SK-MEL-5 (cell line): Measurements from ENCODE around the gene SLCO2A1. TPM values are rescaled to one million over a fixed set of nuclear protein-coding genes. Genes with fewer than 3 reads are reported as not detected.

ENCODE experiments used
- DNase-seq: peaks from one replicate; pipeline ENCODE4 v3.0.0-alpha.2; 2016; ENCODE audit warnings: low read depth, low spot score
- in situ Hi-C: cut with HindIII; loops from 2 replicates; pipeline ENCODE4 v1.10.0; 2016; ENCODE audit warnings: low sequenced_read_pairs, high pct_unique_total_duplicates, low pct_unique_long_range_greater_than_20kb
- total RNA-seq: library from RNA; depleted of rRNA; stranded (reverse); fragments of >200 nt; shearing (Covaris generic); gene quantifications from 2 replicates; pipeline ENCODE4 v1.2.3, GENCODE V29; 2014

The SLCO2A1 gene
- total RNA-seq, 1 experiment from 2014 or later: not detected

- in situ Hi-C loops: no loop called here
Measured at GRCh38 chr3:133890972-133891644, 138.6 kb downstream of the SLCO2A1 start.

DNA sequence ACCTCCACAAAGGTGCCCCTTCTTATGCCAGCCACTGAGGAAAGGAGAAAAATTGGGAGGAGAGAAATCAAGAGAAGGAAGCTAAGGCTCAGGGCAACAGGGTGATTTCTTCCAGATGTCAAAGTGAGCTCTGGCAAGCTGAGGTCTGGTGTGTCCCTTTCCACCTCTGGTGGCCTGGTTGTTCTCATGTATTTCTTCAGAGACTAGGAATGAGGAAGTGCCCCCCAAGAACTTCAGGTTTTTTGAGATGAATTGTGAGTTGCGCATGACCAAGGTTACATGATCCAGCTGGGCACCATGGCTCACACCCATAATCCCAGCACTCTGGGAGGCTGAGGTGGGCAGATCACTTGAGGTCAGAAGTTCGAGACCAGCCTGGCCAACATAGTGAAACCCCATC lies 139.7 kb downstream of the SLCO2A1 start:
- DNase-seq: no peak
- in situ Hi-C loops: no loop called here

More at GRCh38 chr3:133890972-133891644, 138.6 kb downstream of the SLCO2A1 start:
- no peak for DNase-seq

DNA sequence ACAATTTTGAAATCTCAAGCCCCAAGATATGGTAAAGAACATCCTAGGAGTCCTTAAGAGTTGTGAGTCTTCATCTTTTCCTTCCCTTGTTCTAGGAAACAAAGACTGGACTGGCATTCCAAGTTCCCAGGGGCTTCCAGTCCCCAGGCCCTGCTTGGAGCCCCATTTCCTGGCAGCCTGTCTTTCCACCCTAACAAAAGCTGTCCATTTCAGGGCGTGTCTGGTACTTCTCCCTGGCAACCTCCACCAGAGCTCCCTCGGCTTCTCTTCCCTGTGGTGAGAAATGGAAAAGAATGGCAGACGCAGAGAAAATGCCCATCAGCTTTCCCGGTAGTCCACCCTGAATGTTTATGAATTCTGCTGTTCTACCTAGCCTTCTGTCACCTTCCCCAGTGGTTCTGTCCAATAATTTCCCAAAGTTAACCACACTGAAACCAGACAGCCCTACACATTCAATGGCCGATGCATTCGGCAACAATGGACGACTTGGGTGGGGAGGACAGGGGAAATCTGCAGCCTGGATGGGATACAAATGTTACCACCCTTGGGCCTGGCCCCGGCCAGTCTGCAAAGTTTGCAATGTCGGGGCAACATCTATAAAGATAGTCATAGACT lies 140.9 kb downstream of the SLCO2A1 start:
- peak; percentile 17 for DNase-seq
- in situ Hi-C loops: no loop called here

DNA sequence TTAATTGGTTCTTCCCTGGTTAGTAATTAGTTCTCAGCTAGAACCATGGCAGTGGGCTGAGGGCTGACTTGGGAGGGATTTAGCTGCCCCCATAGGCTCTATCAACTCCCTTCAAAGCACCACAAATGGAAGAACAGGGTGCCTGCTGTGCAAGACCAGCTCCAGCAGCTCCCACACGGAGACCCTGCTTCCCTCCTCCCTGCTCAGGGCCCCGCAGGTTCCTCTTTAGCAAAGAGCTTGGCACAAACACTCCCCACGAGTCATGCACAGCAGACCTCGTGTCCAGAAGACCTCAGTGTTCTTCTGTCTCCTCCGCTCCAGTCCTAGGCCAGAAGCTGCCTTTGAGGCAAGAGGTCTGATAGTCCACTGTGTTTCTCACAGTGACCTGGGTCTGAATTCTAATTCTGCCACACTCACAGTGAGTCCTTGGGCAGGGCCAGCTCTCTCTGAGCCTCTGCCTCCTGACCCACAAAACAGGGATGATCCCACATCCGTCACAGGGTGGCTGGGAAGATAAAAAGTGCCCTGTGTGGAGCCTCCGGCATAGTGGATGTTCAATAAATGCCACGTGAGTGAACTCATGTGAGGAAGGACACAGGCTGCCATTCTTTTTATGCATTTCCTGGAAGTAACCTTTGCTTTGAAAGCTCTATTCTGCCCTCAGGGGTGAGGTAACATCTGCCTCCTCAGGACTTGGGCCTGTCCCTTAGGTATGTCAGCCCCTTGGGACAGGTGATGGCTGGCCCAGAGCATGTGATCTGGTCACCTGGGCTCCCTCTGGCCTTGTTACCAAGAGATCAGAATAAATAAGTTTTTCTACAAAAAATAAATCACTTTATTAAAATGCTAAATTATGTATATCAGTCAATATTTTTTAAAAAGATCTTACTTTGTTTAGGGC lies 141.7 kb downstream of the SLCO2A1 start:
- in situ Hi-C loops: no loop called here
- peak; percentile 96 for DNase-seq

DNA sequence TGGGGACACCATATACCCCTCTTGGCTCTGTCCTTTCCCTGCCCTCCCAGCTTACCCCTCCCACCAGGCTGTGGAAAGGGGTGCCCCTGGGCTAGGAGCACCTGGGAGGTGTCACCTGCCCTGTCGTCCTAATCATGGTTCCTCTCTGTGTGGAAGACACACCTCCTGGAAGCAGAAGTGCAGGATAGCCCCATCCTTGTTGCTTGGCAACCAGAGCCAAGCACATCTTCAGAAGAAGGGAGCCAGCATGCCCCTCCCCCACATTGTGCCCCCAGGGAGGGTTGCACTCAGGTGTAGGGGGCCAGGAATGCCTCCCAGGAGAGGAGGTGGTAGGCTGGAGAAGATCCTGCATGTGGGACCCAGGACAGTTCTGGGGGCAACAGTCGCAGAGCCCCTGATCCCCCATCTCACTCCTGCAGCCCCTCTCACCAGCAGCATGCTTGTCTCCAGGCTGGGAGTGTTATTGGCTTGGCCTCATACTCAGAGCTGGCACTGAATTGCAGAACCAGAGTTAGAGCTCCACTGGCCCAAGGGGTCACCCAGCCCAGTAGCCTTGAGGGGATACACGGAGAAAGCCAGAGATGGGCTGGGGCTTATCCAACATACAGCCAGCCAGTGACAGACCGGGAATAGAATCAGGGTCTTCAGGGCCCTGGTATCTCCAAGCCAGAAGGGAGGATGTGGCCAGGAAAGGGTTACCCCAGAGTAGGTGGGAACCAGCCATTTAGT lies 142.5 kb downstream of the SLCO2A1 start:
- in situ Hi-C loops: no loop called here
- no peak for DNase-seq

DNA sequence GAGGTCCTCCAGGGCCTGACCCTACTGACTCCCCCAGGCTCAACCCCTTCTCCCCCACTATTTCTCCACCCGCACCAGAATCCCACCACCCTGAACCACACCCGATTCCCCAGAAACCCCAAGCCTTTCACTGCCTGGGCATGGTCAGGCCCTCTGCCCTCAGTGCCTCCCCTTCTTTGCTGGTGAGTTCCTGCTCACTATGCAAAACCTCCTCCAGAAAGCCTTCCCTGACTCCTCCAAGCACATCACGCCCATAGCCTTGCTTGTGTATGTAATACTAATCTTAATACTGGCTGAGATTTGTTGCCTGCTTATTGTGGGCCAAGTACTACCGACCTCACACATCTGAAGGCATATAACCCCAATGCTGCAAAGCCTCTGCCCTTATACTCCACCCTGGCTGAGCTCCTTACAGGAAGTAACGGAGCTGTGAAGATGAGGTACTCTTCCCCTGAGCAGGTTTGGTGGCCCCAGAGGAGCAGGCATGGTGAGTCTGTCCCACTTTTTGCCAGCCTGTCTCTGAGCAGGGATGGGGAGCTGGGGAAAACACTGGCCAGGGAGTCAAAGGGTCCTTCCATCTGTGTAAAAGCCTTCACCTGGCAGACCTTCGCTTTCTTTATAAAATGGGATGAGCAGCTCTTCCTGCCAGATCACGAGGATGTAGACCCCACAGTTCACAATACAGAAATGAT lies 143.5 kb downstream of the SLCO2A1 start:
- in situ Hi-C loops: no loop called here
- DNase-seq: no peak

DNA sequence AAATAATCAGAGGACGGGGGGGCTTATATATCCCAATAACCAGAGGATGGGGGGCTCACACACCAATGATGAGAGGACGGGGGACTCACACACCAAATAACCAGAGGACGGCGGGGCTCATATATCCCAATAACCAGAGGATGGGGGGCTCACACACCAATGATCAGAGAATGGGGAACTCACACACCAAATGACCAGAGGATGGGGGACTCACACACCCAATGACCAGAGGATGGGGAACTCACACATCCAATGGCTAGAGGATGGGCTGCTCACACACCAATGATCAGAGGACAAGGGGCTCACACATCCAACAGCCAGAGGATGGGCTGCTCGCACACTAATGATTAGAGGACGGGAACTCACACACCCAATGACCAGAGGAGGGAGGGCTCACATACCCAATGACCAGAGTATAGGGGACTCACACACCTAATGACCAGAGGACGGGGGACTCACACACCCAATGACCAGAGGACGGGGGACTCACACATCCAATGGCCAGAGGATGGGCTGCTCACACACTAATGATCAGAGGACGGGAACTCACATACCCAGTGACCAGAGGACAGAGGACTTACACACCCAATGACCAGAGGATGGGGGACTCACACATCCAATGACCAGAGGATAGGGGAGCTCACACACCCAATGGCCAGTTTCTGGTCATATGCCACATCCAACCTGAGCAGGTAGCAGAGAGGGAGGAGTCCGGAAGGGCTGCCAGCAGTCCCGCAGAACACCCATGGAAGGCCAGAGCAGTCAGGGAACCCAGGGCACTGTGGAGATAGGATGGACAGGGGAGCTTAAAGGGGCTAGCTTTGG lies 144.6 kb downstream of the SLCO2A1 start:
- in situ Hi-C loops: no loop called here
- DNase-seq: no peak

GRCh38 chr3:133884054-133884886 lies 145.5 kb downstream of the SLCO2A1 start:
- in situ Hi-C loops: no loop called here
- no peak for DNase-seq

DNA sequence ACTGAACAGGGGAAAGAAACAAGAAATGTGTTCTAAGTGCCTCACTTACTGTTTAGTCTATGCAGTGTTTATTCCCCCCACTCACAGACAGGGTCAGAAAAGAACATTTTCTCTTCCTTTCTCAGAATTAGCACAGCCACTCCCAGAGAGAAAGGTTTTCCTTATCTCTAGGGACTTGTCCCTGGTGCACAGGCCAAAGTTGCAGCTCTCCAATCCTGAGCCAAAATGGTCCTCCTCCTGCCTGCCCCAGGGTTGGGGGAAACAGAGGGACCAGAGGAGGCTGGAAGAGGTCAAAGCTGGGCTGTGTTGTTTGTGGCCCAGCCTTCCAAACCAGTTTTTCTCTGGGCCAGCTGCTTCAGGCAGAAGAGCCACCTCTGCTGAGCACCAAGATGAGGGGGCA lies 146.1 kb downstream of the SLCO2A1 start:
- DNase-seq: no peak
- in situ Hi-C loops: no loop called here

DNA sequence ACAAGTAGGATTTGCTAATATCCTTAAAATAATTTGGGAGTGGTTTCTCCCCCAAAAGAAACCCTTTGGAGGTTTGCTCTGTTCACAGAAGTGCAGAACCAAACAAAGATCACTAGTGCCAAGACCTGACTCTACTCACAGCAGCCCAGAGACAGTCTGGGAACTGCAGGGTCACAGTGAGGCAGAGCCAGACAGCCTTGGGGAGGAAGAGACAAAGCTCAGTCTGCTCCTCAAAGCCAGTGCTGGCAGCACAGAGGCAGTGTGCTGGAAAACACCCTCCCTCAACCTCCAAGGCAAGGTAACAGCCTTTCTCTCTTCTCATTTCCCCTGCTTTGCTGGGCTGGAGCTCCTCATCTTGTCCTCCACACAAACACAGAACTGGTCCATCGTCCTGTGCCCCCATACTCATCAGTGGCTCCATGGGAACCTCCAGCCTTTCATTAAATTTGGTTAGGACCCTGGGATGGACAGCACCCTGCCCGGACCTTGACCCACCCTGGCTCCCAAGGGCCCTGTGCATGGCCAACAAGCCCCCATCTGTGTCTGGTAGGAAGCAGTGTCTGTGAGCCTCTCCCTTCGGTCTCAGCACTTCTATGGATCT lies 146.6 kb downstream of the SLCO2A1 start:
- no peak for DNase-seq
- in situ Hi-C loops: no loop called here

DNA sequence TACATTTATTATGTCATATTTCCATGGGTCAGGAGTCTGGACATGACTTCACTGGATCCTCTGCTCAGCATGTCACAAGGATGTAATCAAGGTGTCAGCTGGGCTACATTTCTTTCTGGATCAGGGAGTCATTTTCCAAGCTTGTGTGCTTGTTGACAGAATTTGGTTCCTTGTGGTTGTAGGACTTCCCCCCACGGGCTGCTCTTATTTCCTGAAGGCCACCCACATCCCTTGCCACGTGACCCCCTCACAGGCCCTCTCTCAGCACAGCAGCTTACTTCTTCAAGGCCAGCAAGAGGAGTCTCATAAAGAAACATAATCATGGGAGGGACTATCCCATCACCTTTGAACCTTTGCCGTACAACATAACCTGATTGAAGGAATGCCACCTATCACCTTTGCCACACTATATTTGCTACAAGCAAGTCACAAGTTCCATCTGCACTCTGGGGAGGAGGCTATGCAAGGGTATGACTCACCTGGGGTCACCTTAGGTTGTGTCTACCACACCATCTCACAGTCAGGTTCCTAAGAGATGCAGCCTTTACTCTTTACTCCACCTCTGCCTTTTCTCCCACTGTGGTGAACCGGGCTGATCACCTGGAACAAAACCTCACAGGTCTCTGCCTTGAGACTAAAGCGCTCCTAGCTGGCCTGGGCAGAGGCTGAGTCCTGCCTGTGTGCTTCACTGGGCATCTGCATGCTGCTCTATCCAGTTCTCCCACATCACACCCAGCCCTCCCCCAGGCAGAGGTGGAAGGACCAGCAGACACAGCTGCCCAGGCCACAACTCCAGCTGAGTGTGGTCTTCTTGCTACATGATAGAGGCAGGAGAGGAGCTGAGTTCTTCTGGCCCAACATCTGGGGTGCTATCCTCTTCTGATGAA lies 147.5 kb downstream of the SLCO2A1 start:
- no peak for DNase-seq
- in situ Hi-C loops: no loop called here

GRCh38 chr3:133881492-133881891 lies 148.2 kb downstream of the SLCO2A1 start:
- in situ Hi-C loops: no loop called here
- no peak for DNase-seq

DNA sequence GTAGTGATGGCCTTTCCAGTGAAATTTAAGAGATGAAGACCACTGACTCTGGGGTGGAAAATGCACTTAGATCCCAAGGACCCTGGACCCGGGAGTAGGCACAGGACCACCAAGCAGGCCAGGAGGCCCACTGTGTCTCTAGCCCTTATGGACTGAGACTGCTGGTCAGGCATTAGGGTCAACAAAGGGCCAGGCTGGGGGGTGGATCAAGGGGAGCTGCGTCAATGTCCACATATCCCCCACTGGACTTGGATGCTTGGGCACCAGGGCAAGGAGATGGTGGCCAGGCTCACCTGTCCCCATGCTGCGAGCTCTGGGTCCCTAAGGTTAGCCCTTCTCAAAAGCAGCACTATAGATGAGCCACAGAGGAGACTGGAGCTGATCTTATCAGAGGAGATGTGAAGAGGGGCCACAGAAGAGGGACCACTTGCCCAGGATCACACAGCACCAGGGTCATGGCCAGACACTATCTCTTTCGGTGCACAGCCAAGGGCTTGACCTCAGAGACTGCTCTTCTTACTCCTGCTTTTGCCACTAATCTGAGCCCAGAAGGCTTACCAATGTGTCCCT lies 148.8 kb downstream of the SLCO2A1 start:
- in situ Hi-C loops: no loop called here
- no peak for DNase-seq

- in situ Hi-C loops: no loop called here
- no peak for DNase-seq
Measured at GRCh38 chr3:133880287-133880686, 149.4 kb downstream of the SLCO2A1 start.
